ENCODE data around the gene SLC9C1.
"Not testable (repeated sequence)": the region's sequence is repeated elsewhere in the genome, so short reads cannot be mapped to it uniquely, and the experiment has no call there.

The SLC9C1 gene

GRCh38 chr3:112199622-112200316, 94.2 kb downstream of the SLC9C1 start:
- DNase-seq (ENCODE audit: low read depth in 1 of 2, low spot score in 1 of 2), result no peak

GRCh38 chr3:112197131-112197530, 96.9 kb downstream of the SLC9C1 start:
- DNase-seq (ENCODE audit: low read depth in 1 of 2, low spot score in 1 of 2), result no peak

GRCh38 chr3:112187300-112187699, 106.7 kb downstream of the SLC9C1 start:
- no peak for DNase-seq (ENCODE audit: low read depth in 1 of 2, low spot score in 1 of 2)

- DNase-seq (ENCODE audit: low read depth in 1 of 2, low spot score in 1 of 2), result not testable (repeated sequence)
Observed at GRCh38 chr3:112185423-112186035, 108.5 kb downstream of the SLC9C1 start.

- DNase-seq (ENCODE audit: low read depth in 1 of 2, low spot score in 1 of 2), result no peak
Observed at GRCh38 chr3:112175646-112176045, 118.4 kb downstream of the SLC9C1 start.

DNA sequence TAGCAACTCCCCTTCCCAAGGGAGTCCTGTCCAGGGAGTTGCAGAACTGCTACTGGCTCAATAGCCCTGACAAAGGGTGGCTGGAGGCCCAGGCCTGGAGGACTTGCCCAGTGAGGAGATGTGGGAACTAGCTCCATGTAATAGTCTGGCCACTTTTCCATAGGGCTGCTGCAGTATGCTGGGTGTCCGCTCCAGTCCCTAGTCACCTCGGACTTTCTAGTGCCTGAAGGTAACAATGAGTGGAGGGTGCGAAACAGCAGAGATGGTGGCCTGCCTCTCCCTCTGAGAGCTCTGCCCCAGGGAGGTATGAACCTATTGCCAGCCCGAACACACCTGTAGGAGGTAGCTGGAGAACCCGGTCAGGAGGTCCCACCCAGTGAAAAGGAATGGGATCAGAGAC, 119.0 kb downstream of the SLC9C1 start:
- DNase-seq (ENCODE audit: low read depth in 1 of 2, low spot score in 1 of 2), result no peak

DNA sequence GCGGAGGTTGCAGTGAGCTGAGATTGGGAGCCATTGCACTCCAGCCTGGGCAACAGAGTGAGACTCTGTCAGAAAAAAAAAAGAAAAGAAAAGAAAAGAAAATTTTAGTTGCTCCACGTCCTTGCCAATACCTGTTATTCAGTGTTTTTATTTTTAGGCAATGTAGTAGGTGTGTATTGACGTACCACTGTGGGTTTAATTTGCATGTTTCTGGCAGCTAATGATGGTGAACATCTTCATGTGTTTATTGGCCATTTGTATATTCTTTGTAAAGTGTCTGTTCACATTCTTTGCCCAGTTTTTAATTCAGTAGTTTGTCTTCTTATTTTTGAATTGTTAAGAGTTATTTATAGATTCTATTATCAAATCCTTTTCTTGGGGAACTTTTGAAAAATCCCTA, 122.9 kb downstream of the SLC9C1 start:
- DNase-seq (ENCODE audit: low read depth in 1 of 2, low spot score in 1 of 2), result no peak

DNA sequence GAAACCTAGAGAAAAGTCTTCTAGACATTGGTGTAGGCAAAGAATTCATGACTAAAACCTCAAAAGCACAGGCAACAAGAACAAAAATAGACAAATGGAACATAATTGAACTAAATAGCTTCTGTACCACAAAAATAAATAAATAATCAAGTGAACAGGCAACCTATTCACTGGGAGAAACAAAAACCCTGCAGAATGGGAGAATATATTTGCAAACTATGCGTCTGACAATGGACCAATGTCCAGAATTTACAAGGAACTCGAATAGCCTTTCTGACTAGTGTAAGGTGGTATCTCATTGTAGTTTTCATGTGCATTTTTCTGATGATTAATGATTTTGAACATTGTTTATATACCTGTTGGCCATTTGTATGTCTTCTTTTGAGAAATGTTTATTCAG, 124.0 kb downstream of the SLC9C1 start:
- no peak for DNase-seq (ENCODE audit: low read depth in 1 of 2, low spot score in 1 of 2)

DNA sequence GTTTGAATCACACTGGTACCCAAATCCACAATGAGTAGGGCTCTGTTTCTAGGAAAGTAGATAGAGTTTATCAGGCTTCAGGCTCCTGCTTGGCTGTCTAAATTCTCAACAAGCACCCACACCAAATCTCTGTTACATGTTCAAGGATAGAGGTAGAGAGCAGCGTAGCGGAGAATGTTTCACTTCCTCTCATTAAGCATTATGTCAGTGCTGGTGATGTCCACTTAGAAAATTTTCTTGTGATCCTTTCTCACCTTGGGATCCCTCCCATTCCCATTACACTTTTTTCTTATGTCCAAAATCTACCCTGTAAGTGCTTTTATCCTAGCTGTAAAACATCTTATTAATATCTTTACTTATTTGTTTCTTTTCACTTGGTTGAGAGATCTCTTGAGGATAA, 126.3 kb downstream of the SLC9C1 start:
- DNase-seq (ENCODE audit: low read depth in 1 of 2, low spot score in 1 of 2), result no peak

- DNase-seq (ENCODE audit: low read depth in 1 of 2, low spot score in 1 of 2), result no peak
Observed at GRCh38 chr3:112149136-112149535, 144.9 kb downstream of the SLC9C1 start.

GRCh38 chr3:112143689-112144088, 150.3 kb downstream of the SLC9C1 start:
- no peak for DNase-seq (ENCODE audit: low read depth in 1 of 2, low spot score in 1 of 2)

DNA sequence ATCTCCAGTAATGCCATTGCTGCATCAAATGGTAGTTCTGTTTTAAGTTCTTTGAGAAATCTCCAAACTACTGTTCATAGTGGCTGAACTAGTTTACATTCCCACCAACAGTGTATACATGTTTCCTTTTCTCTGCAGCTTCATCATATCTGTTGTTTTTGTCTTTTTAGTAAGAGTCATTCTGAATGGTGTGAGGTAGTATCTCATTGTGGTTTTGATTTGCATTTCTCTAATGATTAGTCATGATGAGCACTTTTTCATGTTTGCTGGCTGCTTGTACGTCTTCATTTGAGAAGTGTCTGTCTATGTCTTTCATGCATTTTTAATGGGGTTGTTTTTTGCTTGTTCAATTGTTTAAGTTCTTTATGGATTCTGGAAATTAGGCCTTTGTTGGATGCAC, 150.8 kb downstream of the SLC9C1 start:
- no peak for DNase-seq (ENCODE audit: low read depth in 1 of 2, low spot score in 1 of 2)

DNA sequence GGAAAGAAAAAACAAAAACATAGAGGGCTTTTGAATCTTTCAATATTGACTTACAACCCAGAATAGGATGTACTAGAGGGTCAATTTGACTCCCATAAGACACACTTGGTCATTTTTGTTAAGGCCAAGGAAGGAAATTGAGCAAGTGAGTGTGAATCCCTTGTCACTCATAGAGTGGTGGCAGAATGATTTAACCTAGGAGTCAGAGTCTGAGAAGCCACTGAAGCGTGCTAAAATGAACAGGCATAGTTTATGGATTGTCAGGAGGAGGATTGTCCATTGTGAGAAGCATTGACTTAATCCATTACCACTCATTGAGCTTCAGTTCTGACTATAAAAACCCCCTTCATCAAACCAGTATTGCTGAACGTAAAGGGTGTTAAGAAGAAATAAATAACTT, 152.7 kb downstream of the SLC9C1 start:
- no peak for DNase-seq (ENCODE audit: low read depth in 1 of 2, low spot score in 1 of 2)

GRCh38 chr3:112140584-112140983, 153.4 kb downstream of the SLC9C1 start:
- DNase-seq (ENCODE audit: low read depth in 1 of 2, low spot score in 1 of 2), result no peak

DNA sequence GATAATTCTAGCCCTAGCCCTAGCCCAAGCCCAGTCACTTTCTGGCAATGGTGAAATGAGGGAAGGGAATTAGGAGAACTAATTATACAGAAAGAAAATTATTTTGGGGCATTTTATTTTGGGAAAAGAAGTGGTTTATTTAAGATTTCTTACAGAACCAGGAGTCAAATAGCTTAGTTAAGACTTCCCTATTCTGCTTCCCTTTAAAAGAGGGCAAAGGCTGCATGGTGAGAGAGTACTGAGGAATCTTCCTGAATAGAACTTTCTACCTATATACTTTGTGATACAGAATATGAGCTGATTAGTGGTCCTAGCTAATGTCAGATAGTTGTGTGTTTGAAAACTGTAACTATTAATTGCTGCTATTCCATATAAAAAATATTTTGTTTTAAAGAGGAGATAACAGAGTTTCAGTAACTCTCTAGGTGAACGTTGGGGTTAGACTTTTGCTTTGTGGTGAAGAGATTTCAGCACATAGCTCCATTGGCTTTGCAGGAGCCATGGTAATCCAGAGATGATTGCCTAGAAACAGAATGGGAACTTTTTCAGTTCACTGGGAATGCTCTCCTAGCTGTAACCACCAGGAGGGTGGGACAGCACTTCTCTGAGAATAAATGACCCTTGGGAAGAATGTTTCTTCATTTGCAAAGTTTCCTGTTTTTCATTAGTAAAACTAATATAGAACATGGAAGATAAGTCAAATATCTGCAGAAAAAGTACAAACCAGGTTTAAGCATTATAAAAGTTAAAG, 155.6 kb downstream of the SLC9C1 start:
- DNase-seq (ENCODE audit: low read depth in 1 of 2, low spot score in 1 of 2), result no peak

DNA sequence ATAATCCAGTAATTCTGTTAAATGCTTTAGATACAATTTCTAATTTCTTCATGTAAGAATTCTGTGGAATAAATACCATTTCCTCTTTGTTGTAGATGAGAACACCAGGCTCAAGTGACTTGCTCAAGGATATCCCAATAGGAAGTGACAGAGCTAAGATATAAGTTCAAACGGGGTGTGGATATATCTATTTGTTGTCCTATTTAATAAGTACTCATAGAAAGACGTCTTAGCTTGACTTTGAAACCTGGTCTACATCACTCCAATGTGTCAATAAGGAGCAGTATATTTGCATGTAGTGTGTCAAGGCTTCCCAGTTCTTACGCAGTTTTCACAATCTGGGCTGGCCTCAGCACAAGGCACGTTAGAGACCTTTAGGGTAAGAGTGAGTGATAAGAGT, 156.2 kb downstream of the SLC9C1 start:
- no peak for DNase-seq (ENCODE audit: low read depth in 1 of 2, low spot score in 1 of 2)

DNA sequence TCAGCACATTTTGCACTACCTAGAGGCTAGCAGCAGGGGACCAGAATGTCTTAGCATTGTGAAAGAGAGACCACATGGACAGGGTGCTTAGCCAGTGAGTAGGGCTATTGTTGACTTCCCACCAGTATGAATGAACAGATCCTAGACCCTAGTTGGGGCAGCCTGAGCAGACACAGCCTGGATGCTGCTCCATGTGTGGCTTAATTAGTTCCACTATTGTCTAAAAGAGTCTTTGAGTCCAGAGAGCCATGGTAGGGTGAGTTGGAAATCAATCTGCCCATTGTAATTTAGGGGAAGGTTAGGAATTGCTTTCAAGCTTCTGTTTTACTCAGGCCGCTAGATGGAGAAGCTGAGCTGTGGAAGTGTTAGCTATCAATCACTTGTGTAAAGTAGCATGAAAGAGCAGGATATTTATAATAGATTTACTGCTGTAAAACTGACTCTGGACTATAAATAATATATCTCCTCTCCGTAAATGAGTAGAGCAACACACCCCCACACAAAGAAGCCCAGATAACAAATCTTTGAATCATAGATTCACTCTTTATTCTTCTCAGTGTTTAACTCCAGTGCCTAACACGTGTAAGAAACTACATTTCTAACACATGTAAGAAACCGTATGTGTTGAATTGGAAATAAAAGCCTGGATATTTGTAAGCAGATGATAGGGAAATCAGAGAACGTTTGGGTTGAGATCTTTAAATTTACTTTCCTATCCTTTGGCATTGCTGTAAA, 156.9 kb downstream of the SLC9C1 start:
- no peak for DNase-seq (ENCODE audit: low read depth in 1 of 2, low spot score in 1 of 2)

- DNase-seq (ENCODE audit: low read depth in 1 of 2, low spot score in 1 of 2), result no peak
Observed at GRCh38 chr3:112136046-112136445, 158.0 kb downstream of the SLC9C1 start.

- no peak for DNase-seq (ENCODE audit: low read depth in 1 of 2, low spot score in 1 of 2)
Observed at GRCh38 chr3:112134335-112135124, 159.5 kb downstream of the SLC9C1 start.

GRCh38 chr3:112133626-112134334, 160.2 kb downstream of the SLC9C1 start:
- no peak for DNase-seq (ENCODE audit: low read depth in 1 of 2, low spot score in 1 of 2)
